H9 (cell line): ENCODE results near the gene AIF1. TPM values are rescaled to one million over a fixed set of nuclear protein-coding genes. Genes with fewer than 3 reads are reported as not detected.

Experiments
- DNase-seq: peaks from one replicate; pipeline ENCODE4 v3.0.0-alpha.2; 2017
- H2AFZ ChIP-seq: one replicate; pipeline ENCODE4 v1.6.1; 2013; ENCODE audit warnings: mild to moderate bottlenecking, low read length, control low read depth, moderate library complexity
- H2AK5ac ChIP-seq: 2 replicates; pipeline ENCODE4 v1.6.1; 2013; ENCODE audit warnings: low read length, control low read depth, mixed read lengths; ENCODE audit not compliant: insufficient read length
- H2BK120ac ChIP-seq: one replicate; pipeline ENCODE4 v1.6.1; 2013; ENCODE audit warnings: low read depth, mild to moderate bottlenecking, low read length, control low read depth, inconsistent platforms; ENCODE audit not compliant: poor library complexity, severe bottlenecking
- H2BK12ac ChIP-seq: 2 replicates; pipeline ENCODE4 v1.6.1; 2013; ENCODE audit warnings: low read length, control low read depth, mixed read lengths, low read depth; ENCODE audit not compliant: insufficient read length
- H2BK15ac ChIP-seq: 2 replicates; pipeline ENCODE4 v1.6.1; 2013; ENCODE audit warnings: low read depth, low read length, control low read depth
- H2BK20ac ChIP-seq: one replicate; pipeline ENCODE4 v1.6.1; 2013; ENCODE audit warnings: low read depth, mild to moderate bottlenecking, low read length, control low read depth, inconsistent platforms; ENCODE audit not compliant: poor library complexity, severe bottlenecking
- H2BK5ac ChIP-seq: 2 replicates; pipeline ENCODE4 v1.6.1; 2013; ENCODE audit warnings: low read length, control low read depth, mixed read lengths; ENCODE audit not compliant: insufficient read length
- H3K14ac ChIP-seq: 2 replicates; pipeline ENCODE4 v1.6.1; 2013; ENCODE audit warnings: low read length, control low read depth; ENCODE audit not compliant: insufficient read depth
- H3K18ac ChIP-seq: 2 replicates; pipeline ENCODE4 v1.6.1; 2013; ENCODE audit warnings: low read depth, mild to moderate bottlenecking, mixed read lengths, low read length, control low read depth; ENCODE audit not compliant: insufficient read length
- H3K23ac ChIP-seq: 2 replicates; pipeline ENCODE4 v1.6.1; 2013; ENCODE audit warnings: low read length, control low read depth, mixed read lengths, low read depth; ENCODE audit not compliant: insufficient read length
- H3K23me2 ChIP-seq: 2 replicates; pipeline ENCODE4 v1.6.1; 2013; ENCODE audit warnings: low read depth, mild to moderate bottlenecking, mixed read lengths, low read length, control low read depth; ENCODE audit not compliant: insufficient read length, poor library complexity, severe bottlenecking
- H3K27ac ChIP-seq: 2 replicates; pipeline ENCODE4 v1.5.1; 2013; ENCODE audit warnings: low read length, control low read depth, mixed read lengths, low read depth; ENCODE audit not compliant: insufficient read length
- H3K27me3 ChIP-seq: 2 replicates; pipeline ENCODE4 v1.6.1; 2013; ENCODE audit warnings: low read length, control low read depth, inconsistent platforms; ENCODE audit not compliant: insufficient read depth
- H3K4ac ChIP-seq: 2 replicates; pipeline ENCODE4 v1.6.1; 2013; ENCODE audit warnings: low read depth, mild to moderate bottlenecking, control low read depth, inconsistent platforms, low read length, moderate library complexity
- H3K4me1 ChIP-seq: 2 replicates; pipeline ENCODE4 v1.6.1; 2013; ENCODE audit warnings: low read length, control low read depth, inconsistent platforms; ENCODE audit not compliant: insufficient read depth
- H3K4me2 ChIP-seq: 2 replicates; pipeline ENCODE4 v1.6.1; 2013; ENCODE audit warnings: low read length, control low read depth, mixed read lengths; ENCODE audit not compliant: insufficient read length, insufficient read depth
- H3K56ac ChIP-seq: 2 replicates; pipeline ENCODE4 v1.6.1; 2013; ENCODE audit warnings: low read depth, mild to moderate bottlenecking, mixed read lengths, low read length, control low read depth; ENCODE audit not compliant: insufficient read length
- H3K79me1 ChIP-seq: 2 replicates; pipeline ENCODE4 v1.6.1; 2013; ENCODE audit warnings: low read depth, mild to moderate bottlenecking, moderate library complexity, low read length, control low read depth, inconsistent platforms; ENCODE audit not compliant: insufficient read depth, poor library complexity, severe bottlenecking
- H3K79me2 ChIP-seq: 2 replicates; pipeline ENCODE4 v1.6.1; 2013; ENCODE audit warnings: low read length, control low read depth, inconsistent platforms; ENCODE audit not compliant: insufficient read depth
- H3K9ac ChIP-seq: 2 replicates; pipeline ENCODE4 v1.6.1; 2013; ENCODE audit warnings: low read length, control low read depth, mixed read lengths; ENCODE audit not compliant: insufficient read length; ENCODE audit errors: extremely low read depth
- H3K9me3 ChIP-seq: one replicate; pipeline ENCODE4 v1.6.1; 2013; ENCODE audit warnings: low read depth, low read length, inconsistent platforms; ENCODE audit not compliant: control insufficient read depth
- H3T11ph ChIP-seq: one replicate; pipeline ENCODE4 v1.6.1; 2013; ENCODE audit warnings: mild to moderate bottlenecking, low read length, control low read depth, inconsistent platforms
- H4K20me1 ChIP-seq: one replicate; pipeline ENCODE4 v1.6.1; 2013; ENCODE audit not compliant: control insufficient read depth, insufficient read length, insufficient read depth
- H4K5ac ChIP-seq: 2 replicates; pipeline ENCODE4 v1.6.1; 2013; ENCODE audit warnings: low read depth, mild to moderate bottlenecking, mixed read lengths, low read length, control low read depth; ENCODE audit not compliant: insufficient read length
- H4K8ac ChIP-seq: replicated peaks from 2 replicates; pipeline ENCODE4 v1.6.1; 2013; ENCODE audit warnings: low read length, control low read depth, mixed read lengths, low read depth; ENCODE audit not compliant: insufficient read length
- H4K91ac ChIP-seq: 2 replicates; pipeline ENCODE4 v1.6.1; 2013; ENCODE audit warnings: low read depth, mild to moderate bottlenecking, moderate library complexity, mixed read lengths, low read length, control low read depth; ENCODE audit not compliant: insufficient read length
- H3K27ac Mint-ChIP-seq, 3 experiments: 2 replicates in 2 of 3; 3 replicates in 1 of 3; pipeline ENCODE4 v1.8.0; 2020 to 2021; ENCODE audit warnings: mixed read lengths in 3 of 3, mild to moderate bottlenecking in 1 of 3, moderate library complexity in 1 of 3
- H3K27me3 Mint-ChIP-seq: 2 replicates; pipeline ENCODE4 v1.8.0; 2021; ENCODE audit warnings: low read depth, mild to moderate bottlenecking, moderate library complexity, mixed read lengths
- H3K36me3 Mint-ChIP-seq, 3 experiments: 2 replicates in 2 of 3; 3 replicates in 1 of 3; pipeline ENCODE4 v1.8.0; 2020 to 2021; ENCODE audit warnings: low read depth in 3 of 3, mixed read lengths in 3 of 3; ENCODE audit not compliant: insufficient read depth in 1 of 3
- H3K4me1 Mint-ChIP-seq, 2 experiments: 2 replicates each; pipeline ENCODE4 v1.8.0; 2020; ENCODE audit warnings: mixed read lengths in 2 of 2
- H3K4me3 Mint-ChIP-seq, 2 experiments: 2 replicates in 1 of 2; 3 replicates in 1 of 2; pipeline ENCODE4 v1.8.0; 2020 to 2021; ENCODE audit warnings: mild to moderate bottlenecking in 2 of 2, mixed read lengths in 2 of 2, moderate library complexity in 1 of 2
- H3K9me3 Mint-ChIP-seq, 2 experiments: 2 replicates in 1 of 2; 3 replicates in 1 of 2; pipeline ENCODE4 v1.8.0; 2020; ENCODE audit warnings: mild to moderate bottlenecking in 2 of 2, mixed read lengths in 2 of 2, moderate library complexity in 1 of 2
- CTCF ChIP-seq: fragments of 200-600 bp; sonication (generic); conservative IDR thresholded peaks from 3 replicates; pipeline ENCODE4 v1.8.0; 2021; ENCODE audit warnings: antibody characterized with exemption, mild to moderate bottlenecking
- WGBS: extraction: QIAGEN DNeasy Blood & Tissue Kit; methylation state at CpG from one replicate; pipeline ENCODE4 v1.1.7; 2013; ENCODE audit warnings: missing lambda C conversion rate, low lambda C conversion rate, mixed read lengths; ENCODE audit not compliant: insufficient read length; ENCODE audit errors: extremely low coverage; 5-methylcytosine and 5-hydroxymethylcytosine counted together
- long read RNA-seq: library from polyadenylated mRNA; unstranded; transcript quantifications from one replicate; pipeline ENCODE4 v2.0.0, GENCODE V29; 2020
- total RNA-seq: library from RNA; stranded (reverse); gene quantifications from 2 replicates; pipeline ENCODE4 v1.2.1, GENCODE V29; 2021

AIF1 gene
- 3.2 and 4.2 TPM in 2 replicates for total RNA-seq
- long read RNA-seq, partial matches to known transcripts: 0 of 2 reads
- long read RNA-seq, other reads (novel, unspliced or antisense): 0 of 2 reads

GRCh38 chr6:31614684-31615578 lies at the start of gene AIF1:
Gene AIF1, plus strand, starts transcription at chr6:31615234. Its CDS starts 96 bp downstream, at chr6:31615330.
- H2BK5ac ChIP-seq: no peak within 1 kb of the TSS
- peaks cover 21 to 29% of the 10 kb centered on the region in 2 experiments for H3K4me1 Mint-ChIP-seq
- peak within 1 kb of the TSS; percentile 37 to 94 (median 78); a peak in 5 of 7 replicates for H3K27ac Mint-ChIP-seq
- H3K9me3 Mint-ChIP-seq: no peaks in the 10 kb centered on the region
- H4K91ac ChIP-seq: no peak within 1 kb of the TSS
- no peak within 1 kb of the TSS for H2AK5ac ChIP-seq
- TF ChIP-seq CTCF: no peak
- no peaks in the 10 kb centered on the region for H3K9me3 ChIP-seq
- H3K27me3 ChIP-seq: no peaks in the 10 kb centered on the region
- H2BK12ac ChIP-seq: no peak within 1 kb of the TSS
- no peak within 1 kb of the TSS for H3K4me2 ChIP-seq
- H2BK15ac ChIP-seq: 0 out of 2 replicates have a peak within 1 kb of the TSS, but pooled peaks have one; percentile 52
- no peak within 1 kb of the TSS for H3K23ac ChIP-seq
- no peaks in the 10 kb centered on the region for H3K79me2 ChIP-seq
- H3K23me2 ChIP-seq: no peaks in the 10 kb centered on the region
- no peak within 1 kb of the TSS for H4K8ac ChIP-seq
- no peak within 1 kb of the TSS for H3K27ac ChIP-seq
- H3K14ac ChIP-seq: peak within 1 kb of the TSS; percentile 15; the same call in 1 of the 2 replicates
- H2BK20ac ChIP-seq: no peak within 1 kb of the TSS
- H2BK120ac ChIP-seq: no peak within 1 kb of the TSS
- H2AFZ ChIP-seq: no peak within 1 kb of the TSS
- no CpG with 5 or more reads among the region's 6 CpGs for WGBS
- H4K5ac ChIP-seq: no peak within 1 kb of the TSS
- no peaks in the 10 kb centered on the region for H4K20me1 ChIP-seq
- H3K4ac ChIP-seq: no peak within 1 kb of the TSS
- peaks cover 14% of the 10 kb centered on the region; the same call in 1 of the 2 replicates for H3K4me1 ChIP-seq
- peak within 1 kb of the TSS; percentile 40 for H3K9ac ChIP-seq
- H3K79me1 ChIP-seq: no peaks in the 10 kb centered on the region
- peak within 1 kb of the TSS in 1 of 2 experiments; percentile 29; a peak in 1 of 5 replicates for H3K4me3 Mint-ChIP-seq
- no peak within 1 kb of the TSS for H3K56ac ChIP-seq
- no peak within 1 kb of the TSS for H3T11ph ChIP-seq
- H3K27me3 Mint-ChIP-seq: no peaks in the 10 kb centered on the region
- H3K36me3 Mint-ChIP-seq: no peaks in the 10 kb centered on the region; a peak in 1 of 7 replicates
- no peak for DNase-seq
- peak within 1 kb of the TSS; percentile 72 for H3K18ac ChIP-seq
